ENCODE measurements around the gene CLDN4. TPM values are rescaled to one million over a fixed set of nuclear protein-coding genes. Genes with fewer than 3 reads are reported as not detected.
"Not testable (repeated sequence)": the region's sequence is repeated elsewhere in the genome, so short reads cannot be mapped to it uniquely, and the experiment has no call there.

The CLDN4 gene
- 166 and 180 TPM in 2 replicates for polyA plus RNA-seq (2013)

- peaks cover 37 to 52% of the 10 kb centered on the region in 2 experiments for H3K4me1 ChIP-seq (ENCODE audit: control insufficient read depth in 1 of 2, insufficient read depth in 2 of 2, low read length in 2 of 2)
- peaks cover 21% of the 10 kb centered on the region for H3K79me2 ChIP-seq (ENCODE audit: control insufficient read depth, insufficient read depth, low read length, poor library complexity)
- peak within 1 kb of the TSS; percentile 77 for H3K4me3 ChIP-seq (ENCODE audit: low read depth, low read length)
- peak within 1 kb of the TSS; percentile 39 for H4K12ac ChIP-seq (ENCODE audit: low read depth, low read length)
- peak within 1 kb of the TSS; percentile 60 for H2BK5ac ChIP-seq (ENCODE audit: low read depth, low read length, poor library complexity)
- H4K91ac ChIP-seq (ENCODE audit: low read depth, low read length): peak within 1 kb of the TSS; percentile 96
- no CpG with 5 or more reads among the region's 42 CpGs for WGBS (ENCODE audit: extremely low coverage, insufficient coverage, insufficient read length)
- no peaks in the 10 kb centered on the region for H3K27me3 ChIP-seq (ENCODE audit: insufficient read depth, low read length)
- H2BK12ac ChIP-seq (ENCODE audit: low read length): peak within 1 kb of the TSS; percentile 76
- peak; percentile 97 to 98 for DNase-seq
- H3K23ac ChIP-seq (ENCODE audit: low read length): no peak within 1 kb of the TSS
- peaks cover 43% of the 10 kb centered on the region for H3K79me1 ChIP-seq (ENCODE audit: low read length)
- H2AK5ac ChIP-seq (ENCODE audit: low read length): peak within 1 kb of the TSS; percentile 55
- peak within 1 kb of the TSS; percentile 81 for H3K14ac ChIP-seq (ENCODE audit: low read length)
- peak within 1 kb of the TSS; percentile 70 for H3K4me2 ChIP-seq (ENCODE audit: low read length)
- peak within 1 kb of the TSS; percentile 73 for H2BK120ac ChIP-seq (ENCODE audit: insufficient read depth, low read length, poor library complexity)
- H4K8ac ChIP-seq (ENCODE audit: low read depth, low read length): peak within 1 kb of the TSS; percentile 61
- H3K4ac ChIP-seq (ENCODE audit: low read depth, low read length): peak within 1 kb of the TSS; percentile 66
- H3K18ac ChIP-seq (ENCODE audit: low read length): peak within 1 kb of the TSS; percentile 80
- H3K9me3 ChIP-seq (ENCODE audit: insufficient read depth, low read depth, low read length): peaks cover 5% of the 10 kb centered on the region
- peak within 1 kb of the TSS; percentile 7 for H2AFZ ChIP-seq (ENCODE audit: insufficient read depth, low read length, poor library complexity)
- H3K27ac ChIP-seq (ENCODE audit: low read depth, low read length): peak within 1 kb of the TSS; percentile 94
- peaks cover 0 to 3% of the 10 kb centered on the region in 2 experiments for H3K36me3 ChIP-seq (ENCODE audit: control insufficient read depth in 1 of 2, insufficient read depth in 2 of 2, low read length in 2 of 2)
- peak within 1 kb of the TSS; percentile 72 for H3K9ac ChIP-seq (ENCODE audit: low read length)
These were observed at the start of gene CLDN4 for GRCh38 chr7:73830681-73831583. CLDN4 (plus strand) TSS chr7:73830996; CDS start chr7:73831202, 206 bp downstream.

DNA sequence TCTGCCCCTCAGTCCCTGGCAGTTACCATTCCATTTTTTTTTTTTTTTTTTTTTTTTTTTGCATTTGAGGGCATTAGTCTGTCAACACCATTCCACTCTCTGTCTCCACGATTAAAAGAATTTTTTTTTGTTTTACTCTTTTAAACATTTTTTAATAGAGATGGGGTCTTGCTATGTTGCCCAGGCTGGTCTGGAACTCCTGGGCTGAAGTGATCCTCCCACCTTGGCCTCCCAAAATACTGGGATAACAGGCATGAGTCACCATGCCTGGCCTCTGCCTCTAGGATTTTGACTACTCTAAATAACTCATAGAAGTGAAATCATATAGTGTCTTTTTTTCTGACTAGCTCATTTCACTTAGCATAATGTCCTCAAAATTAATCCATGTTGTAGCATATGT is 44.2 kb upstream of the CLDN4 start:
- no peak overlapping the region for H2AK5ac ChIP-seq (ENCODE audit: low read length)
- H4K8ac ChIP-seq (ENCODE audit: low read depth, low read length): no peak overlapping the region
- peak; percentile 14 to 36 for DNase-seq
- no peak overlapping the region for H3K4me2 ChIP-seq (ENCODE audit: low read length)
- no peak overlapping the region for H4K12ac ChIP-seq (ENCODE audit: low read depth, low read length)
- H3K14ac ChIP-seq (ENCODE audit: low read length): no peak overlapping the region
- no peak overlapping the region for H2BK120ac ChIP-seq (ENCODE audit: insufficient read depth, low read length, poor library complexity)
- H2BK12ac ChIP-seq (ENCODE audit: low read length): no peak overlapping the region
- no peak overlapping the region for H2BK5ac ChIP-seq (ENCODE audit: low read depth, low read length, poor library complexity)
- H4K91ac ChIP-seq (ENCODE audit: low read depth, low read length): no peak overlapping the region
- H2AFZ ChIP-seq (ENCODE audit: insufficient read depth, low read length, poor library complexity): no peak overlapping the region
- H3K27ac ChIP-seq (ENCODE audit: low read depth, low read length): no peak overlapping the region
- H3K79me1 ChIP-seq (ENCODE audit: low read length): no peaks in the 10 kb centered on the region
- H3K9ac ChIP-seq (ENCODE audit: low read length): no peak overlapping the region
- H3K23ac ChIP-seq (ENCODE audit: low read length): no peak overlapping the region
- no peaks in the 10 kb centered on the region for H3K4me1 ChIP-seq (ENCODE audit: control insufficient read depth in 1 of 2, insufficient read depth in 2 of 2, low read length in 2 of 2)
- H3K4ac ChIP-seq (ENCODE audit: low read depth, low read length): no peak overlapping the region
- H3K9me3 ChIP-seq (ENCODE audit: insufficient read depth, low read depth, low read length): no peaks in the 10 kb centered on the region
- no CpG with 5 or more reads among the region's 1 CpG for WGBS (ENCODE audit: extremely low coverage, insufficient coverage, insufficient read length)
- H3K79me2 ChIP-seq (ENCODE audit: control insufficient read depth, insufficient read depth, low read length, poor library complexity): no peaks in the 10 kb centered on the region
- no peak overlapping the region for H3K4me3 ChIP-seq (ENCODE audit: low read depth, low read length)
- H3K27me3 ChIP-seq (ENCODE audit: insufficient read depth, low read length): no peaks in the 10 kb centered on the region
- no peaks in the 10 kb centered on the region for H3K36me3 ChIP-seq (ENCODE audit: control insufficient read depth in 1 of 2, insufficient read depth in 2 of 2, low read length in 2 of 2)
- H3K18ac ChIP-seq (ENCODE audit: low read length): no peak overlapping the region

DNA sequence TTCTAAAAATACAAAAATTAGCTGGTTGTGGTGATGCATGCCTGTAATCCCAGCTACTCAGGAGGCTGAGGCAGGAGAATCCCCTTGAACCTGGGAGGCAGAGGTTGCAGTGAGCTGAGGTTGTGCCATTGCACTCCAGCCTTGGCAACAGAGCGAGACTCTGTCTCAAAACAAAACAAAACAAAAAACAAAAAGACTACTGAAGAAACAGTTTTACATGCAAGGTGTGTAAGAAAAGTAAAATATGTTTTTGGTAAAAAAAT is 43.1 kb upstream of the CLDN4 start:
- H3K23ac ChIP-seq (ENCODE audit: low read length); H3K9ac ChIP-seq (ENCODE audit: low read length); H2BK5ac ChIP-seq (ENCODE audit: low read depth, low read length, poor library complexity); H3K9me3 ChIP-seq (ENCODE audit: insufficient read depth, low read depth, low read length); H3K79me1 ChIP-seq (ENCODE audit: low read length); H3K36me3 ChIP-seq (ENCODE audit: control insufficient read depth in 1 of 2, insufficient read depth in 2 of 2, low read length in 2 of 2); H3K4me2 ChIP-seq (ENCODE audit: low read length); H3K27ac ChIP-seq (ENCODE audit: low read depth, low read length); H4K12ac ChIP-seq (ENCODE audit: low read depth, low read length); H2AFZ ChIP-seq (ENCODE audit: insufficient read depth, low read length, poor library complexity); H3K4ac ChIP-seq (ENCODE audit: low read depth, low read length); H3K14ac ChIP-seq (ENCODE audit: low read length); H3K4me3 ChIP-seq (ENCODE audit: low read depth, low read length); H3K79me2 ChIP-seq (ENCODE audit: control insufficient read depth, insufficient read depth, low read length, poor library complexity); H2AK5ac ChIP-seq (ENCODE audit: low read length); H3K27me3 ChIP-seq (ENCODE audit: insufficient read depth, low read length); H2BK12ac ChIP-seq (ENCODE audit: low read length); DNase-seq; H4K91ac ChIP-seq (ENCODE audit: low read depth, low read length); H3K4me1 ChIP-seq (ENCODE audit: control insufficient read depth in 1 of 2, insufficient read depth in 2 of 2, low read length in 2 of 2); H4K8ac ChIP-seq (ENCODE audit: low read depth, low read length); H2BK120ac ChIP-seq (ENCODE audit: insufficient read depth, low read length, poor library complexity); H3K18ac ChIP-seq (ENCODE audit: low read length): not testable (repeated sequence)
- WGBS (ENCODE audit: extremely low coverage, insufficient coverage, insufficient read length): no CpG with 5 or more reads among the region's 1 CpG

GRCh38 chr7:73789051-73789450 is 41.7 kb upstream of the CLDN4 start:
- no peak overlapping the region for H4K8ac ChIP-seq (ENCODE audit: low read depth, low read length)
- H2BK12ac ChIP-seq (ENCODE audit: low read length): no peak overlapping the region
- H2BK5ac ChIP-seq (ENCODE audit: low read depth, low read length, poor library complexity): no peak overlapping the region
- H2BK120ac ChIP-seq (ENCODE audit: insufficient read depth, low read length, poor library complexity): no peak overlapping the region
- H3K9ac ChIP-seq (ENCODE audit: low read length): no peak overlapping the region
- no peaks in the 10 kb centered on the region for H3K79me2 ChIP-seq (ENCODE audit: control insufficient read depth, insufficient read depth, low read length, poor library complexity)
- H3K23ac ChIP-seq (ENCODE audit: low read length): no peak overlapping the region
- H3K27me3 ChIP-seq (ENCODE audit: insufficient read depth, low read length): no peaks in the 10 kb centered on the region
- peaks cover 4% of the 10 kb centered on the region for H3K79me1 ChIP-seq (ENCODE audit: low read length)
- H4K91ac ChIP-seq (ENCODE audit: low read depth, low read length): no peak overlapping the region
- no peak overlapping the region for H3K4me2 ChIP-seq (ENCODE audit: low read length)
- no peaks in the 10 kb centered on the region for H3K9me3 ChIP-seq (ENCODE audit: insufficient read depth, low read depth, low read length)
- no CpG with 5 or more reads among the region's 4 CpGs for WGBS (ENCODE audit: extremely low coverage, insufficient coverage, insufficient read length)
- H3K27ac ChIP-seq (ENCODE audit: low read depth, low read length): no peak overlapping the region
- H2AK5ac ChIP-seq (ENCODE audit: low read length): no peak overlapping the region
- no peak overlapping the region for H4K12ac ChIP-seq (ENCODE audit: low read depth, low read length)
- no peak overlapping the region for H3K4me3 ChIP-seq (ENCODE audit: low read depth, low read length)
- no peak overlapping the region for H2AFZ ChIP-seq (ENCODE audit: insufficient read depth, low read length, poor library complexity)
- H3K4ac ChIP-seq (ENCODE audit: low read depth, low read length): no peak overlapping the region
- DNase-seq: no peak
- no peak overlapping the region for H3K14ac ChIP-seq (ENCODE audit: low read length)
- peaks cover 2 to 6% of the 10 kb centered on the region in 2 experiments for H3K4me1 ChIP-seq (ENCODE audit: control insufficient read depth in 1 of 2, insufficient read depth in 2 of 2, low read length in 2 of 2)
- H3K36me3 ChIP-seq (ENCODE audit: control insufficient read depth in 1 of 2, insufficient read depth in 2 of 2, low read length in 2 of 2): no peaks in the 10 kb centered on the region
- H3K18ac ChIP-seq (ENCODE audit: low read length): no peak overlapping the region
